Activated CD8-positive, alpha-beta memory T cell treated with anti-CD3 and anti-CD28 coated beads for 24 hours (primary cell): ENCODE data around the gene CTNNBIP1.

Experiments
- DNase-seq: peaks from one replicate; pipeline ENCODE4 v3.0.0-alpha.2; 2020

The CTNNBIP1 gene

DNA sequence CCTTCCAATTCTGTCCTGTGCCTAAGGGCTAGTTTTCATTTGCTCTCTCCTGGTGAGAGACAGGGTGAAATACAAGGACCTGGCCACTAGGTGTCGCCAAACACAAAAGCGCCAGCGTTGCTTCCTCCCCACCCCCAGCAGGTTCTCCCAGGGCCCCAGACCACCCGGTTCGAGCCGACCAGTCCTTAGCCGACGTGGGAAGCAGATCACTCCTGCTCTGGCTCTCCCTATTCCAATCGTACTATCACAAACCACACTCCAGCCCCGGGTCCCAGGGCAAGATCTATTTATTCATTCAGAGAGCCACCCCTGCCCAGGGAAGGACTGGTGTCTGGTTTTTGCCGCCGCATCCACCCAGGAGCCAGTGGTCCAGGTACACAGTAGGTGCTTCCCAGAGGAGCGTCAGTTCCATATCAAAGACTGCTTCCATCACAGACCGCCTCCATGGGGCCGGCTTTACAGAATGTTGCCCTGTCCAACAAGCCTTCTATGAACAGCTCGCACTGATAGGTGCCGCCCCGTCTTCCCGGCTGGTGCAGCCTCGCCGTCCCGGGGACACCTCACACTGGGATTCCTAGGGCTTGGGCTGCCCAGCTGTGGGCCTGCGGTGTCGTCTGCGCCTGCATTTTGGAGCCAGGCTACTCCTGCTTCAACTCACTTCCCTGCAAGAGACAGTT is 35.0 kb downstream of the CTNNBIP1 start:
- DNase-seq: peak; percentile 88

- no peak for DNase-seq
These were observed 35.7 kb downstream of the CTNNBIP1 start for GRCh38 chr1:9874412-9874811.

- DNase-seq: no peak
These were observed 36.1 kb downstream of the CTNNBIP1 start for GRCh38 chr1:9873992-9874391.

DNA sequence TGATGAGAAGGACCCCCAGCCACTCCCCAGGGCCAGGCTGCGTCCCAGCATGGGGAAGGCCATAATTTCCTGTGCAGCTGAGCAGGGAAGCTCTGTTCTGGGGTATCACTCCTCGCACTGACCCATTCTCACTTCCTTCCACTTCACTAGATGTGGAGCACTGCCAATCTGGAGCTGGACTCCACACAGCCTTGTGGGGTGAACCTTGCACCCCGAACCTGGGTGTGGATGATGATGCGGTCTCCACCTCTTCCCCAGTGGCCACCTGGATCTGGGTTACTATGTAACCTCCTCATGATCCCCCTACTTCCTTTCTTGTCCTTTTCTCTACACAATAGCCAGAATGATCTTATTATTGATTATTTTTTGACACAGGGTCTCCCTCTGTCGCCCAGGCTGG is 36.7 kb downstream of the CTNNBIP1 start:
- DNase-seq: no peak

DNA sequence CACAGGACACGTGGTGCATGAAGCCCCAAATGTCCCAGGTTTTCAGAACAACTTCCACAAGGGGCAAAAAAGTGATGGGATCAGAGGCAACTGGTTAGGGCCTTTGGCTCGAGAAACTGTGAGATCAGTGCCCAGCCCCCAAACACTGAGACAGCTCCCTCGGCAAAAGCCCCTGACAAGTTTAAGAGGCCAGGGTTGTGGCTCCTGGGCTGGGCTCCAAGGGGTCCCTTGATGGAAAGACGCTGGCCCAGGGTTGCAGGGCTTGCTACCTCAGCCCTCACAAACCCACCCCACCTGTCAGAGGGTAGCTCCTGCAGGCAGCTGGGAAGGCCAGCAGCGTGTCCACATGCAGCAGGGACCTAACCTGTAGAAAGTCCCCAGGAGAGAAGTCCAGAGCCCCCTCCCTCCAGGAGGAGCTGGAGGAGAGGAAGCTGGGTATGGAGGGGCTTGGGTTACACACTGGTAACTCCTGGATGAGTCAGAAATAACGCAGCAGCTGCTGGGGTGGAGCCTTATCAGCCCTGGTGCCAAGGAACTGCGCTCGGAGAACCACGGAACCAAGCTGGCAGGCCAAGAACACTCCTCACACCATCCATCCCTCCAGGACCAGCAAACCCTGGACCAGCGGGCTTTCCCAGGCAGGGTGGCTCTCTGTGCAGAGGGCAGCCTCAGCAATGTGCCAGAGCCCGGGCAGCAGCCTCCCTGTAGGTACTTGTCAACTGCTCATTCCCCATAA is 37.5 kb downstream of the CTNNBIP1 start:
- no peak for DNase-seq

GRCh38 chr1:9871707-9872425 is 38.2 kb downstream of the CTNNBIP1 start:
- DNase-seq: no peak

DNA sequence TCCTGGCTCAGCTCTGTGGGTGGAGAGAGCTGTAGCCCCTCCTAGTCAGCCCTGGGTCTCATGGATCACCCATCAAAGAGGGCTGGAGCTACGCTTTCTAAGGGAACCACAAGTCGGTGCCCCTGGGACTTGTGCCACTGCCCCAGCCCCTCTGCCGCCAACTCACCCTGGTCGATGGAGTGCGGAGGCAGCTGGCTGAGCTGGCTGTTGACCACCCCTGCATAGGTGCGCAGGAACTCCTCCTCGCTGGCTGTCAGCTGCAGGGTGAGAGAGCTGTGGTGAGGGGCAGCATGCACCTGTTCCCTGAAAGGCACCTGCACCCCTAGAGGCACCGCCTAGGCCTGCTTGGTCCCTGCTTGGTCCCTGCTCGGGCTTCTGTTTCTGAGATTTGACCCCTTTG is 39.0 kb downstream of the CTNNBIP1 start:
- no peak for DNase-seq

GRCh38 chr1:9870572-9870971 is 39.5 kb downstream of the CTNNBIP1 start:
- no peak for DNase-seq

DNA sequence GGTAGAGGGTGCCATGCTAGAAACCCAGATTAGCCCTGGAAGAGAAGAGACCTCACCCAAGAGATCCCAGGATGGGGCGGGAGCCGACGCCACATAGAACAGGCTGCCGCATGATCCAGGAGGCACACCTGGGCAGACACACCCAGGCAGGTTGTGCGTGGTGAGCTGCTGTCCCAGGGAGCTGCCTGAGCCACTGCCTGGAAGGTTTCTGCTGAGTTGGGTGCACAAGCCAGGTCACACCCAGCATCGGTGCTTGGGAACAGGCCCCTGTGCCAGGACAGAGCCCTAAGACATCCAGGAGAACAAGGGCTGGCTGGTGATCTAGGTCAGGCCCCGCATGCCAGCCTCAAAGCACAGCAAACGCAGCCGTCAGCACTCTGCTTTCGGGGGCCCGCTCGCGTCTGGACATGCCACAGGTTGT is 40.2 kb downstream of the CTNNBIP1 start:
- no peak for DNase-seq

DNA sequence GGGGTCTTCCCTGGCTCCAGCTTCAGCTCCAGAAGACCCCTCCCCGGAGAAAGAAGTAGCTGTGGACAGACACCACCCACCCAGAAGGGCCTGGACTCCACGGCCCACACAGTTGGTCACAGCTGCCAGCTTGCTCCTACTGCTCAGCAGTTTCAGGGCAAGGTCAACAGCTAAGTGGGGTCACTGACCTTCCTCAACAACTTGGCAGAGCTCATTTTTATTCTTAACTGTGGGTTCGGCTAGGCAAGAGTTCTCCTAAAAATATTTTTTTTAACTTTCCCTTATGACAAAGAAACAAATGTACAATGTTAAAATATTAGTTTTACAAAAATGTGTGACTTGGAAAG is 41.9 kb downstream of the CTNNBIP1 start:
- no peak for DNase-seq

DNA sequence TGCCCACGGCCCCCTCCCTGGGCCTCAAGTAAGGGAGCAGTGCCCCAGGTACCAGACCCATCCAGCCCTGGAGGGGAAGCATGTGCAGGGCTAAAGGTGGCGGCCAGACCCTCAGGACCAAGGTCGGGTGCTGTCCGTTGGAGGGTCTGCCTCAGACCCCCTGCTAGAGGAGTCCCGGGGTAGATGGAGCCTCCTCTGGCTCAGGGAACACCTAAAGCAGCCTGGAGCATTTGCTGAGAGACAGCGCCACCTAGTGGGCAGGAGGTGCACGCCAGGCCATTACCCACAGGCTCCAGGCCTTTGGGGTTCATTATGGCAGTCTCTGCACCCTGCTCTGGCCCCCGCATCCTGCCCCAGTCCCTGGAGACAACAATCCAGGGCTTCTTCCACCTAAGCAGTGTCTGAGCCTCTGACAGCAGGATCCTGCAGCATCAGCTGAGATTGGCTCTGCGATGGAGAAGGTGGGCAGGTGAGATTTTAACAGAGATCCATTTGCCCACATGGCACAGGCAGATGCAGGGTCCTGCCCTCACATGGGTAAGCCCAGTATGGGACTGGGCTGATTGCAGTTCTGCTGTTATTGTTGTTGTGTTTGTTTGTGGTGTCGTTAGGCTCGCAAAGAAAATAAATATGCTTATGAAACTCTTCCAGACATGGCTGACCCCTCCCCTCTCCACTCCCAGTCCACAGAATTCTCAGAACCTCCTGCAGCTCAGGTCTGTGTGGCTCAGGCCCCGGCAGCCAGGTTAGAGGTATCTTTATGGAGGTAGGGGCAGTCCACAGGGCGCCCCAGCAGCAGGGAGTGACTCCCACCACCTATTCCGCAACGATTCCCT is 42.4 kb downstream of the CTNNBIP1 start:
- peak; percentile 98 for DNase-seq

DNA sequence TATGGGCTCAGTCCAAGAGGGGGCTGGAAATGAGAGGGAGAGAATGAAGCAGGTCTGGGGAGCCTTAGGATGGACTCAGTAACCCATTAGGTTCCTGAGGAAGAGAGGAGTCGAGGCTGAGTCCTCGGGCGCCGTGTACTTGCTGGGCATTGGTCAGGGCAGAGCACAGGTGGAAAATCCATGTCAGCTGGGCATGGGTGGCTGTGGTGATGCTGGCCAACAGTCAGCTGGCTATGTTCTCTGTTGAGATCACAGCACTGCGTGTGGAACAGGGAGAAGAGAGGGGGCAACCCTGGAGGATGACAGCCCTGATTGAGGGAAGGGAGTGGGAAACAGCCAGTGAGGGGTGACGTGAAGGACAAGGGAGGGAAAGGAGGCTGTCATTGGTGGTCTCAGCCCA is 43.2 kb downstream of the CTNNBIP1 start:
- no peak for DNase-seq

DNA sequence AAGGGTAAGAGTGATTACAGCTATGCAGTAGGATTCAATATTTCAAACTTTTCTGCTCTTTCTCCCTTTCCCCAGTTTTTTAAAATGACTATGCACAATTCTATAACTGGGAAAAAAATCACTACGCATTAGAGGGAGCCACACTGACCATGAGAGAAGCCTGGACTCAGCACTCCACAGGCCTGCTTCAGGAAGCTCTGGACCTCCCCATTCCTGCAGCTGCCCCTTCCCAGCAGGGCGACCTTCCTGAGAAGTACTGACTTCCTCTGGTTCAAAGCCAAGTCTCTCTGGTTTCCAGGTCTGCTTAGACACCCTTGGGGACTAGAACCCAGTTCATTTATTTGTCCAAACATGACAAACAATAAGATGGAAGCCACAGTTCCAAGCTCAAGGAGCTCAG is 44.3 kb downstream of the CTNNBIP1 start:
- no peak for DNase-seq

GRCh38 chr1:9863371-9863770 is 46.7 kb downstream of the CTNNBIP1 start:
- DNase-seq: no peak

DNA sequence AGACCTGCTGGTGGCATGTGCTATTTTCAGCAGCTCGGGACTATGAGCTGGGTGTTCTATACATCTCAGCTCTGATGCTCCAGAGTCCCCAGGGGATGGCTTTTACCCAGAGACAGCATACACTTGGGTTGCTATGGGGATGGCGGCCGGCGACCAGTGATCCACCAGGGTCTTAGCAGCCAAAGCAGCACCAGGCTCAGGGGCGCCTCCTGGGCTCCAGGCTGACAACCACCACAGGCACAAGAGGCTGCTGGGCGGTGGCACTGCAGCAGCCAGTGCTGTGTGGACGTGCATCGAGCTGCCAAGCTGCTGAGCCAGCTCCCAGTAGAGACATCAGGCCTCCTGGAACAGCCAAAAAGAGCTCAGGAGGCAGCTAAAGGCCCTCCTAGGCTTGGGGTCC is 48.7 kb downstream of the CTNNBIP1 start:
- DNase-seq: no peak

GRCh38 chr1:9860887-9861286 is 49.2 kb downstream of the CTNNBIP1 start:
- DNase-seq: no peak

GRCh38 chr1:9859281-9860014 is 50.6 kb downstream of the CTNNBIP1 start:
- DNase-seq: no peak

DNA sequence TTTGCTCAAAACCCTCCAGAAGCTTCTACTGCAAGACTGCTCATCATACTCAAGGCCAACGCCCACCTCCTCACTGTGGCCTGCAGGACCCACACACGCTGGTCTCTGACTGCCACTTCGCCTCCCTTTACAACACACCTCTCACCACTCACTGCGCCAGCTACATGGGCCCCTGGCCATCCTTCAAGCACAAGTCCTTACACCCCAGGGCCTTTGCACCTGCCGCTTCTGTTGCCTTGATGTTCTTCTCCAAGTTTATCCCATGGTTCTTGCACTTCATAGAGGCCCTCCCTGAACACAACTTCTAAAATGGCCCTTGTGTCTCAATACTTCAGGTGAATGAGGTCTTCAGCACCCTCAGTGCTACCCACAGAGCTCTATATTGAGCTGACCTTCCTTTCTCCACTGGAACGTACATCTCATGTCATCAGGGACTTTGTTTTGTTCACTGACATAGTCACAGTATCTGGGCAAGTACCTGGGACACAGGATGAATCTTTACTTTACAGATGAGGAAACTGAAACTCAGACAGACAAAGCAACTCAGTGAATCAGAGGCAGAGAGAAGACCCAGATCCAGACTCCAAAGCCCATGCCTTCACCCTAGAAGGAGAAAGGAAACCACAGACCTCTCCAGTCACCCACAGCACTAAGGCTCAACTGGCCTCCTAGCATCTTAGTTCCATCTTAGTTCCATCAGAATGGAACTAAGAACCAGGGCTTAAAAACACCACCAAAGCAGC is 51.6 kb downstream of the CTNNBIP1 start:
- no peak for DNase-seq

- DNase-seq: no peak
These were observed 54.9 kb downstream of the CTNNBIP1 start for GRCh38 chr1:9855186-9855585.

GRCh38 chr1:9853249-9853595 is 56.8 kb downstream of the CTNNBIP1 start:
- no peak for DNase-seq

- no peak for DNase-seq
These were observed 57.4 kb downstream of the CTNNBIP1 start for GRCh38 chr1:9852410-9853248.
